Measurements from ENCODE around the gene NMRAL1. TPM values are rescaled to one million over a fixed set of nuclear protein-coding genes. Genes with fewer than 3 reads are reported as not detected.

The NMRAL1 gene
- total RNA-seq, 4 donors from 2014 or later, result 2.7 to 11.0 (median 9.1) TPM

GRCh38 chr16:4481526-4481925 lies 7.1 kb upstream of the NMRAL1 start:
- H3K9me3 ChIP-seq, result no peaks in the 10 kb centered on the region
- no peak for TF ChIP-seq POLR2A (IDR thresholded peaks at IDR 0.05)
- TF ChIP-seq, protein P1, sequence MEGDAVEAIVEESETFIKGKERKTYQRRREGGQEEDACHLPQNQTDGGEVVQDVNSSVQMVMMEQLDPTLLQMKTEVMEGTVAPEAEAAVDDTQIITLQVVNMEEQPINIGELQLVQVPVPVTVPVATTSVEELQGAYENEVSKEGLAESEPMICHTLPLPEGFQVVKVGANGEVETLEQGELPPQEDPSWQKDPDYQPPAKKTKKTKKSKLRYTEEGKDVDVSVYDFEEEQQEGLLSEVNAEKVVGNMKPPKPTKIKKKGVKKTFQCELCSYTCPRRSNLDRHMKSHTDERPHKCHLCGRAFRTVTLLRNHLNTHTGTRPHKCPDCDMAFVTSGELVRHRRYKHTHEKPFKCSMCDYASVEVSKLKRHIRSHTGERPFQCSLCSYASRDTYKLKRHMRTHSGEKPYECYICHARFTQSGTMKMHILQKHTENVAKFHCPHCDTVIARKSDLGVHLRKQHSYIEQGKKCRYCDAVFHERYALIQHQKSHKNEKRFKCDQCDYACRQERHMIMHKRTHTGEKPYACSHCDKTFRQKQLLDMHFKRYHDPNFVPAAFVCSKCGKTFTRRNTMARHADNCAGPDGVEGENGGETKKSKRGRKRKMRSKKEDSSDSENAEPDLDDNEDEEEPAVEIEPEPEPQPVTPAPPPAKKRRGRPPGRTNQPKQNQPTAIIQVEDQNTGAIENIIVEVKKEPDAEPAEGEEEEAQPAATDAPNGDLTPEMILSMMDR (IDR thresholded peaks at IDR 0.05 in 4 of 5, conservative IDR thresholded peaks at IDR 0.05 in 1 of 5), result no peak
- no peak for DNase-seq
- H3K27me3 ChIP-seq, result no peaks in the 10 kb centered on the region
- H3K4me1 ChIP-seq, result peaks cover 29 to 30% of the 10 kb centered on the region in 2 donors
- H3K27ac ChIP-seq, result peak overlapping the region; percentile 20 to 64 (median 51)
- no peak overlapping the region for H3K4me3 ChIP-seq
- intact Hi-C loops (cut with DNase I; ENCODE audit: low total_unique reads) (no loop called here), in situ Hi-C loops (cut with MboI; ENCODE audit: low sequenced_read_pairs in 4 of 4) (loop anchor here in 2 of 4 donors (25.0 kb wide), 2 partner anchors 106 to 481 kb away; partner anchors contain the start of gene SEC14L5 (in 1 of the 2))
- H3K36me3 ChIP-seq, result peaks cover 0 to 22% of the 10 kb centered on the region in 2 donors
- ATAC-seq, result peak; percentile 20 to 47

- intact Hi-C loops (cut with DNase I; ENCODE audit: low total_unique reads), result no loop called here
- DNase-seq (no peak), ATAC-seq (no peak)
- Histone ChIP-seq H3K27ac (peak overlapping the region in 2 of 4 donors; percentile 32 to 92), H3K36me3 (no peaks in the 10 kb centered on the region), H3K27me3 (peaks cover 0 to 12% (median 12%) of the 10 kb centered on the region in 3 donors), H3K4me3 (no peak overlapping the region), H3K9me3 (no peaks in the 10 kb centered on the region), H3K4me1 (peaks cover 21 to 33% of the 10 kb centered on the region in 2 donors)
- TF ChIP-seq, protein P1 (IDR thresholded peaks at IDR 0.05 in 4 of 5, conservative IDR thresholded peaks at IDR 0.05 in 1 of 5), result no peak
- TF ChIP-seq POLR2A (IDR thresholded peaks at IDR 0.05), result no peak
- in situ Hi-C loops (cut with MboI; ENCODE audit: low sequenced_read_pairs in 4 of 4), result loop anchor here in 2 of 4 donors (25.0 kb wide), 2 partner anchors 109 to 484 kb away; partner anchors contain the start of gene SEC14L5 (in 1 of the 2)
Measured at GRCh38 chr16:4477966-4478365, 3.5 kb upstream of the NMRAL1 start.

DNA sequence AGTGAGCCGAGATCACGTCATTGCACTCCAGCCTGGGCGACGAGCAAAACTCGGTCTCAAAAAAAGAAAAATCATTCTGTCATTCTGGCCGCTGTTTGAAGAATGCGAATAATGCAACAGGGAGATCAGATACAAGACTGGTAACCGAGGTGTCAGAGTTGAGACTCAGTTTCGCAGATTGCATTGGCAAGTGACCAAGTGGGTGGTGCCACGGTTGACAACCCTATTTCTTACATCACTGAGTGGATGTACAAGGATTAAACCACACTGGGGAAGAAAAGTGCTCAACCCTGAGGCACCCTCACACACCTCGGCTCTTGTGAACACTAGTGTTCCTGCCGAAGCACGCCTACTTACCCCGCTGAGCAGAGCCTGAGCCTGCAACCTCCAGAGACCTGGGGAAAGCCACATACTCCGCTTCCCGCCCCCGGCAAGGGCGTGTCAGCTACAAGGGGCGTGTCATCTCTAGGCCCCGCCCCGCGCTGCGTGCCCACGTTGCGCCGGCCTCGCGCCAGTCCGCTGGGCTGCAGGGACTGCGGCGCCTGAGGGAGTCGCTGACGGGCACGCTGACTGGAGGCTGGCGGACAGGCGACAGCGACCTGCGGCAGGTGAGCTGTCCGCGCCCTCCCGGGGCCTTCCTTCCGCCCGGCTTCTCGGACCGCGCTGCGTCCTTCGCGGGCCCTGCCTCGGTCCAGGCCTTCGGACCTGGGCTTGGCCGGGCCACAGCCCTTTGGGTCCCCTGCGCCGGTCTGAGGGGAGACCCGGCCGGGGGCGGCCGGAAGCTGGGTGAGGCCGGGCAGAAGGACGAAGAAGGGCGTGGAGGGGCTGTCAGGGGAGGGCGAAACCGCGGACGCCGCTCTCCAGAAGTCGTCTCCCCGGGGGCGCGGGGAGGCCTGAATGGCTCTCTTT lies 1.7 kb upstream of the NMRAL1 start, which contains the start of gene HMOX2:
TSS of gene HMOX2 (plus strand) at position 519 of the 909 bp plus-strand sequence. CDS start 29,127 bp downstream, outside the sequence.
- Histone ChIP-seq H3K27me3 (peaks cover 0 to 12% (median 12%) of the 10 kb centered on the region in 3 donors), H3K36me3 (no peaks in the 10 kb centered on the region), H3K9me3 (no peaks in the 10 kb centered on the region), H3K4me1 (peaks cover 11 to 22% of the 10 kb centered on the region in 2 donors), H3K27ac (peak within 1 kb of the TSS; percentile 85 to 96 (median 89)), H3K4me3 (peak within 1 kb of the TSS; percentile 84 to 99 (median 89))
- intact Hi-C loops (cut with DNase I; ENCODE audit: low total_unique reads), result no loop called here
- TF ChIP-seq, protein P1 (IDR thresholded peaks at IDR 0.05 in 4 of 5, conservative IDR thresholded peaks at IDR 0.05 in 1 of 5), result peak in 4 of 5 experiments; percentile 24 to 47 (median 36)
- peak; percentile 84 to 88 for TF ChIP-seq POLR2A (IDR thresholded peaks at IDR 0.05)
- DNase-seq (peak; percentile 88 to 91), ATAC-seq (peak; percentile 90 to 91)
- in situ Hi-C loops (cut with MboI; ENCODE audit: low sequenced_read_pairs in 4 of 4), result loop anchor here in 2 of 4 donors (25.0 kb wide), 2 partner anchors 111 to 486 kb away; partner anchors contain the start of gene SEC14L5 (in 1 of the 2)

DNA sequence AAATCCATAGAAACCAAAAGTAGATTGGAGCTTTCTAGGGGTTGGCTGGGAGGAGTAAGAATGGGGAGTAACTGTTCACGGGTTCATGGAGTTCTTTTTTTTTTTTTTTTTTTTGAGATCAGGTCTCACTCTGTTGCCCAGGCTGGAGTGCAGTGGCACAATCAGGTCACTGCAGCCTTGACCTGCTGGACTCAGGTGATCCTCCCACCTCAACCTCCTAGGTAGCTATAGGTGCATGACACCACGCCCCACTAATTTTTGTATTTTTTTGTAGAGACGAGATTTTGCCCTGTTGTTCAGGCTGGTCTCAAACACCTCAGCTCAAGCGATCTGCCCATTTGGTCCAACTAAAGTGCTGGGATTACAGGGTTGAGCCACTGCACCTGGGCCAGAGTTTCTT lies 1.5 kb downstream of the NMRAL1 start:
- Histone ChIP-seq H3K27ac (no peak overlapping the region), H3K9me3 (no peaks in the 10 kb centered on the region), H3K4me1 (peaks cover 11 to 22% of the 10 kb centered on the region in 2 donors), H3K27me3 (peaks cover 0 to 12% (median 12%) of the 10 kb centered on the region in 3 donors), H3K36me3 (no peaks in the 10 kb centered on the region), H3K4me3 (no peak overlapping the region)
- intact Hi-C loops (cut with DNase I; ENCODE audit: low total_unique reads) (no loop called here), in situ Hi-C loops (cut with MboI; ENCODE audit: low sequenced_read_pairs in 4 of 4) (no loop called here)
- ATAC-seq (no peak), DNase-seq (no peak)
- TF ChIP-seq, protein P1 (IDR thresholded peaks at IDR 0.05 in 4 of 5, conservative IDR thresholded peaks at IDR 0.05 in 1 of 5), result no peak
- no peak for TF ChIP-seq POLR2A (IDR thresholded peaks at IDR 0.05)
